Occipital lobe (tissue), 2 donors: ENCODE data around the gene STIMATE. TPM values are rescaled to one million over a fixed set of nuclear protein-coding genes. Genes with fewer than 3 reads are reported as not detected.

Experiments used
- DNase-seq: peaks from one replicate; lab custom pipeline; 2025; lab: John Stamatoyannopoulos, UW
- total RNA-seq: library from RNA; depleted of rRNA; stranded (reverse); fragments of >200 nt; gene quantifications from one replicate; pipeline ENCODE4 v1.2.3, GENCODE V29; 2014

The STIMATE gene
- 9.2 TPM for total RNA-seq

GRCh38 chr3:52897130-52898122, at the start of gene STIMATE:
Gene STIMATE (minus strand): TSS chr3:52897548. CDS start chr3:52897450, 98 bp downstream.
- DNase-seq: peak; percentile 85

GRCh38 chr3:52939600-52939999, 42.3 kb upstream of the STIMATE start:
- no peak for DNase-seq

- peak; percentile 17 for DNase-seq
Measured at GRCh38 chr3:52934630-52935530, 37.5 kb upstream of the STIMATE start.

- no peak for DNase-seq
Measured at GRCh38 chr3:52931889-52932288, 34.5 kb upstream of the STIMATE start.

- no peak for DNase-seq
Measured at GRCh38 chr3:52931328-52931727, 34.0 kb upstream of the STIMATE start.

GRCh38 chr3:52930748-52931147, 33.4 kb upstream of the STIMATE start:
- no peak for DNase-seq

GRCh38 chr3:52926554-52926953, 29.2 kb upstream of the STIMATE start:
- no peak for DNase-seq

GRCh38 chr3:52925405-52926313, 28.3 kb upstream of the STIMATE start:
- DNase-seq: no peak

GRCh38 chr3:52923963-52924362, 26.6 kb upstream of the STIMATE start:
- no peak for DNase-seq

GRCh38 chr3:52920841-52921240, 23.5 kb upstream of the STIMATE start:
- DNase-seq: no peak

GRCh38 chr3:52917044-52917443, 19.7 kb upstream of the STIMATE start:
- DNase-seq: no peak

GRCh38 chr3:52915294-52915693, 17.9 kb upstream of the STIMATE start:
- DNase-seq: no peak

- DNase-seq: no peak
Measured at GRCh38 chr3:52912885-52913731, 15.8 kb upstream of the STIMATE start.

- DNase-seq: no peak
Measured at GRCh38 chr3:52910823-52911222, 13.5 kb upstream of the STIMATE start.

GRCh38 chr3:52907497-52907896, 10.1 kb upstream of the STIMATE start:
- DNase-seq: no peak

- no peak for DNase-seq
Measured at GRCh38 chr3:52904552-52904951, 7.2 kb upstream of the STIMATE start.

GRCh38 chr3:52904000-52904399, 6.7 kb upstream of the STIMATE start:
- DNase-seq: no peak

GRCh38 chr3:52896613-52897012, 735 bp downstream of the STIMATE start:
- no peak for DNase-seq

- no peak for DNase-seq
Measured at GRCh38 chr3:52896151-52896550, 1.2 kb downstream of the STIMATE start.

- no peak for DNase-seq
Measured at GRCh38 chr3:52895418-52895817, 1.9 kb downstream of the STIMATE start.
